GM19043 (cell line): ENCODE results near the gene IFI27L1.
A peak's percentile ranks its signal among the peaks of the same experiment; 100 is the strongest.

ENCODE experiments used
- ATAC-seq: cut with Tn5 transposase; IDR thresholded peaks from one replicate; pipeline ENCODE4 v1.9.1; 2021; ENCODE audit warnings: low read depth; ENCODE audit not compliant: unreplicated experiment

Gene IFI27L1

DNA sequence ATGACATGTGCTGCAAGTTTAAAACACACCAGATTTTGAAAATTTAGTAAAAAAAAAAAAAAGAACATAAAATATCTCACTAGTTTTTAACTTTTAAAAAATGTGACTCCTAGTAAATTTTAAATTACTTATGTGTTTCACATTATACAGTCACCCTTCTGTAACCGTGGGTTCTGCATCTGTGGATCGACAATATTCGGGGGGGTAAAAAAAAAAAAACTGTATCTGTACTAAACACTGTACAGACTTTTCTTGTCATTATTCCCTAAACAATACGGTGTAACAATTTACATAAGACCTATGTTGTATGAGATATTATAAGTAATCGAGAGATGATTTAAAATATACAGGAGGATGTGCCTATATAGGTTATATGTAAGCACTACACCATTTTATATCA lies 3.3 kb upstream of the IFI27L1 start:
- no peak for ATAC-seq

DNA sequence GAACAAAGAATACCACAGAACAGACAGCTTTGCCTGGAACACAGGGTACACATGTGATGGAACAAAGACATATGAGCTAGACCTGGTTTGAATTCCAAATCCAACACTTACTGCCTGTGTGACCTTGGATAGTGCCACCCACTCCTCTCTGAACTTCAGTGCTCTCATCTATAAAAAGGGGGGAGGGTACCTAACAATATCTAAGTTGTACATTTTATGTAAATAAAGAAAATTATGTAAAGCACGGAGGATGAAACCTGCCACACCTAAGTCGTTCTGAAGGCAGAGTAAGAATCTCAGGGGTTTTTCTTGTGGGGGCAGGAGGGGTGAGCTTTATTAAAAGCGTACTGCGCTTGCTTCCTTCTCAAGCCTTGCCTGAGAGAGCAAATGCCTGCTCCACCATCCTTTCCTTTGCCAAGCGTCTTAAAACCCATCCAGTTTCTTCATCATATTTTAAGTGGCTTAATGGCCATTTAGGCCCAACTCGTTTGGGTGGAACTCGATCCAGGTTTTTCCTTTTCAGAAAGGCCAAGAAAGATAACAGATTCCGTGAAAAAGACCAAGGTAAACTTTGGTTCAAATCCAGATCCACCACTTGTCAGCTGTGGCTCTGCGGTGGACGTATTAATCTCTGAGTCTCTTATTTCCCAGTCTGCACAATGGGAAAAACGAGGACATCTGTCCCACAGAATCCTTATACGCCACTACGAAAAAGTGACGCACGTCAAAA lies 1.1 kb upstream of the IFI27L1 start:
- ATAC-seq = no peak

DNA sequence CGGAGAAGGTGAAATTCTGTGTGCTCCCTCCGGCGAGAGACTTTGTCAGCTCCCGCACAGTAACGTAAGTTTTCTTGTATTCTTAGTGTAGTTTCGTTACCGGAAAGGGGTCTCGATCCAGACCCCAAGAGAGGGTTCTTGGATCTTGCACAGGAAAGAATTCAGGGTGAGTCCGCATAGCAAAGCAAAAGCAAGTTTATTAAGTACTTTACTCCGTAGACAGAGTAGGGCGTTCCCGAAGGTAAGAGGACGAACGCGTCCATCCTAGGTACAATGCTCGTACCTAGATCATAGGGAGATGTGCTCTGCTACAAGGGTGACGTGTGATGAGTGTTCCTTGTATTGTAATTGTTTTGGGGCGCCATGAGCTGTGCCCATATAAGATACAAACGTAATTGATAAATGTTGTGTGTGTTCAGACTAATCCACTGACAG lies 293 bp downstream of the IFI27L1 start:
- ATAC-seq = peak; percentile 25

DNA sequence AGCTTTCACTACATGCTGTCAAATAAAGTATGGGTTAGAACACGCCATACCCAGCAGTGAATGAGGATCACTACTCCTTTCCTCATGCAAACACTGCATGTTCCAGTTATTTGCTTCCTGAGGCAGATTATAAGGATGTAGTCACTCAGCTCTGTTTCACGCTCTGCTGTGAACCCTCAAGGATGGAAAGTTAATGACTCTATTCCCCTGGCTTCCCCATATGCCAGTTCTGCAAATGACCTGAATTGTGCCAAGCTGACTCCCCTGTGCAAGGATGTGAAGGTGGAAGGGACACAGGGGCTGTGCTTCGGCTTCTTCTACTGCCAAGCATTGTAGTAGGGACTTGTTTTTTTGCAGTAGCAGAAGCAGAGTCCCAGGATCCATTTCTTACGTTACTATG lies 6.8 kb downstream of the IFI27L1 start:
- no peak for ATAC-seq

DNA sequence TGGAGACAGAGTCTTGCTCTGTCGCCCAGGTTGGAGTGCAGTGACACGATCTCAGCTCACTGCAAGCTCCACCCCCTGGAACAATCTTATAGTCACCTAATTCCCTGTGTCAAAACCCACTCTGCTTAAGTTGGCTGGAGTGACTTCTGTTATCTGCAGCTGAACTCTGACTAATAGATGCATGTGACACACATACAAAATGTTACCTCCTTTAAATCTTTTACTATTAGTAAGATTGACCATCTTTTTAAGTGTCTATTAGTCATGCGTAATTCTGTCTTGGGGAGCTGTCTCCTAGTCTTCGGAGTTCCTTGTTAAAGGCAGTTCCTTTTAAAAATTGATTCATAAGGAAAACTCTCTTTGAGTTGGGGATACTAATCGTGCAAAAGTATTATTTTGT lies 7.4 kb downstream of the IFI27L1 start:
- no peak for ATAC-seq

DNA sequence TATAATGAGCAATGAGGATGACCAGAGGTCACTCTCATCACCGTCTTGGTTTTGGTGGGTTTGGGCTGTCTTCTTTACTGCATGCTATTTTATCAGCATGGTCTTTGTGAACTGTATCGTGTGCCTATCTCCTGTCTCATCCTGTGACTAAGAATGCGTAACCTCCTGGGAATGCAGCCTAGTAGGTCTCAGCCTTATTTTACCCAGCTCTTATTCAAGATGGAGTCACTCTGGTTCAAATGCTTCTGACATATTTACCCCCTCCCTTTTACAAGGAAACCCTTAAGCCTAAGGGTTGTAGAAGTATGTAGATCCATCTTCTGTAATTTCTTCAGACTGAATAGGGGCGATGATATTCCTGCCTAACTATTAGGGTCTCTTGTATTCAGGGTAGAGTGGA lies 8.4 kb downstream of the IFI27L1 start:
- no peak for ATAC-seq

DNA sequence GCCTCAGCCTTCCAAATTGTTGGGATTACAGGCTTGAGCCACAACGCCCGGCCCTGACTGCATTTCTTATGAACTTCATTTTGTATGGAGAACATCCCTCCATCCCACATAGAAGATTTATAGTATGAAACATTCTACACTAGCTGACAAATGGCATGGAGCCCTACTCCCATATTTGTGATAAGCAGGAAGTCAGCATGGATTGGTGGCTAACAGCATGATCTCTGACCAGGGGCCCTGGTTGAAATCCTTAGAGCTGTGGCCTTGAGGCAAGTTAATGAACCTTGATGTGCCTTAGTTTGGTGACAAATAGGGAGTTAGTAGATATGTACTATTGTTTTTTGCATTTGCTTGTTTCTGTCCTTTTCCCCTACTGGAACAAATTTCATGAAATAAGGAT lies 12.3 kb downstream of the IFI27L1 start:
- no peak for ATAC-seq

DNA sequence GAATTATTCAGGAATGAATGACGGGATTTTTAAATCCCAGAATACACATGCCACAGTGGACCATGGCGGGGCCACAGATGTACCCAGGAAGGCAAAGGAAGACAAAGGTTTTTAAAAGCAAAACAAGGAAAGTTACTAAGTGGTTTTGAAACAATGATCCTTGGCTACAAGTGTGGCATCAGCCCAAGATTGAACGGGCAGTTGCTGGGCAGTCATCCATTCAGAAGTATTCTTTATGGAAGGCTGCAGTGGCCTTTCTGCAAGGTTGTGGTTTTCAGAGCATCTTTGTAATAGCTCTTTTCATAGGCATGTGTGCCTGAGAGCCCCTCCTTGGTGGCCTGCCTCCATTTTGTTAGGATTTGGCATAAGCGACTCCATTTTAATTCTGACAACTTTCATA lies 16.0 kb downstream of the IFI27L1 start:
- no peak for ATAC-seq

DNA sequence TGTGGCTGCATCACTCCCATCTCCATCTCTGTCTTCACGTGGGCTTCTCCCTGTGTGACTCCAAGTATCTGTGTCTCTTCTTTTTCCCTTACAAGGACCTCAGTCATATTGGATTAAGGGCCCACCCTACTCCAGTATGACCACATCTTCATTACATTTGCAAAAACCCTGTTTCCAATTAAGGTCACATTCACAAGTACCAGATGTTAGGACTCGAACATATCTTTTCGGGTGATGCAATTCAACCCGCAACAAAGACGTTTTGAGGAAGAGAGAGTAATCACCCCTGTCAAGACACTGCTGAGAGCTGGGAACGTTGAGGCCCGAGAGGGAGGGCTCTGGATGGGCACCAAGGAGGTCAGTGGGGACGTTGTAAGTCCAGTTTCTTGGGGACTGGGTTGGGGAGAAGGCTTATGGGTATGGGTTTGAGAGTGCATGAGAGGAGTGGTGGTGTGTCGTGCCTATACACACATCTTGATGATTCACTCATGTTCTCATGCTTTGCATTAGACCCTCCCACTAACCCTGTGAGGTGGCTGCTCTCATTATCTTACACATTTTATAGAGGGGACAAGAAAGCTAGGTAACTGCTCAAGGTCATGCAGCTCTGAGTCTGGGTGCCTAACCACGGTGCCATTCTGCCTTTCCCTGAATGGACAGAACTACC lies 17.3 kb downstream of the IFI27L1 start:
- no peak for ATAC-seq

DNA sequence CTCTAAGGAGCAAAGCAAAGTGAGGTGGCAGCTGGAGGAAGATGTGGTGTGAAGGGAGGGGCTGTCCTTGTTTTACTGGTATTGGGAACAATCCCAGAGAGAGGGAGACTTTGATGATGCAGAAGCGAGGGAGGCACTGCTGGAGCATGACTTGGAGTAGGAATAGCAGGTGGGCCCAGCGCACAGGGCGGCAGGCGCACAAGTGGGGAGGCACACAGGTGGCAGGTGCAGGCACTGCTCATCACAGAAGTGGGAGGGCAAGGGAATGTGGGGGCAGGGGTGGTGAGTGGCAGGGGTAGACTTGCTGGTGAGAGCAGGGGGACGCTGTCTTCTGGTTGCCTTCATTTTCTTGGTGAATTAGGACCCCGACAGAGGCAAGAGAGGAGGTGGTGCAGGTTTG lies 17.9 kb downstream of the IFI27L1 start:
- no peak for ATAC-seq

DNA sequence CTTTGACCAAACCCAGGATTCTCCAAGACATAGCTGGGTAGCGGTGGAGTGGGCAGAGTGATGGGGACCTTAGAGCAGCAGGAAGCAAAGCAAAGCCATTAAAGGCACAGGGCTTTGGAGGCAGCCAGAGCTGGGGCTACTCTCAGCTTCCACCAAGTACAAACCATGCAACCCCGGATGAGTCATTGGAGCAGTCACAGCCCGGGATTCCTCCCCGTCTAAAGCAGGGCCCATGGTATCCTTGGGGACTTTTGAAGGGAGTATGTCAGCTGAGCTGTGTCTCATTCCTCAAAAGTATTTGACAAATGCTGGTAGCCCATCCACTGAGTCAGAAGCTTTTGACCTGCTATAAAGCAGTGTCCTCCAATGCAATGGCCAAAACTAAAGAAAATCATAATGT lies 19.7 kb downstream of the IFI27L1 start:
- no peak for ATAC-seq

DNA sequence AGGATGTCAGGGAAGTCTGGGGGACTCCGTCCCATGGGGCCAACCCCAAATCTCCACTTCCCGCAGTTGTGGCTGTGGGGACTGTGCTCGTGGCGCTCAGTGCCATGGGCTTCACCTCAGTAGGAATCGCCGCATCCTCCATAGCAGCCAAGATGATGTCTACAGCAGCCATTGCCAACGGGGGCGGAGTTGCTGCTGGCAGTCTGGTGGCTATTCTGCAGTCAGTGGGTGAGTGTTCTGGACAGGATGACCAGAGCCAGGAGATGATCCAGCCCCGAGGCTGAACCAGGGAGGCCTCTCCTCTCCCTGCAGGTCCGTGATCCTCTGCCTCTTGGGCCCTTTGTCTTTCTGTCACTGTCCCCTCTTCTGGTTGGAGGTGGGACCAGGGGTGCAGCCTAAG lies 20.6 kb downstream of the IFI27L1 start:
- no peak for ATAC-seq

DNA sequence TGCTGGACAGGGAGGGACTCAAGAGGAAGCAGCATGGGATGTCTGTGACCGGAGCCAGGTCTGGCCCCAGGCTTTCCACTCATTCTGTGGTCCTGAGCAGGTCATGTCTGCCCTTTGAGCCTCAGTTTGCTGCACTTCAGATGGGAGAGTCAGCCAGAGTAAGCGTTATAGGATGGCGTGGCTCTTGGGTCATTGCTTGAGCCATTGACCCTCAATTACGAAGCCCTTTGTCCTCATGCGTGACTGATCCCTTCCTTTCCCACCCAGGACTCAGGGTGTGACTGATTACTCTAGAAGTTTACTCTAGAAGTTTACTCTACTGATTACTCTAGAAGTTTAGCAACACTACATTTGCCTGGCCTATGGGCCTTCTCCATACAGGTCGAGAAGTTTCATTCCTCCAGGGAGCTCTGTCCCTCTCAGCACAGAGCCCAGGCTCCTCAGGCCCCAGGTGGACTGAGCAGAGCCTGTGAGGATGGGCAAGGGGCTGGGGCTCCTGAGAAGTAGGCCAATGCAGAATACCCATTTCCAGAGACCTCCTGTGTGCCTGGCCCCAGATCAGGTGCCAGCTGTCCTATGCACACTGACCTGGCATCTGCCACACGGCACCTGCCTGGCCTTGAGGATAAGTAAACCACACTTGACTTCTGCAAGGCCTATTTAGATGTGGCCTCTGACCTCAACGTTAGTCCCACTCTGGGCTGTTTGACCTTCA lies 21.8 kb downstream of the IFI27L1 start:
- ATAC-seq = no peak

DNA sequence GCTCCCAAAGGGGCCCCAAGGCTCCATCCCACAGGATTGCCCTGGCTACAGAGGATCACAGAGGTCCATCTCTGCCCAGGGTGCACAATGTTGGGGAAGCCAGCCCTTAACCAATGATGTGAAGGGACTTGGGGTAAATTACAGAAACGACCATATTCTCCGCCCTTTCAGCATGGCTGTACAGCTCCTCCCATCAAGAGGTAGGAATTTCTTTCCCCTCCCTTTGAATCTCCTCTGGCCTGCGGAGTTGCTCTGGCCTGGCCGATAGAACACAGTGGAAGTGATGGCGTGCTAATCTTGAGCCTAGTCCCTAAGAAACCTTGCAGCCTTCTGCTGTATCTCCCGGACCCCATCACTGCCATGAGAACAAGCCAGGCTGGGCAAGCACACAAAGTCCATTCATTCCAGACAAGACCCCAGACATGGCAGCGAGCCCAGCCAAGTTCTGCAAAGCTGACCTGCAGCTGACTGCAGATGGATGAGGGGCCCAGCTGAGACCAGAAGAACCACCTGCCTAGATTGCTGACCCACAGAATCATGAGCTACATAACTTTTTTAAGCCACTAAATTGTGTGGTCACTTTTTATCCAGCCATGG lies 22.5 kb downstream of the IFI27L1 start:
- ATAC-seq = no peak

DNA sequence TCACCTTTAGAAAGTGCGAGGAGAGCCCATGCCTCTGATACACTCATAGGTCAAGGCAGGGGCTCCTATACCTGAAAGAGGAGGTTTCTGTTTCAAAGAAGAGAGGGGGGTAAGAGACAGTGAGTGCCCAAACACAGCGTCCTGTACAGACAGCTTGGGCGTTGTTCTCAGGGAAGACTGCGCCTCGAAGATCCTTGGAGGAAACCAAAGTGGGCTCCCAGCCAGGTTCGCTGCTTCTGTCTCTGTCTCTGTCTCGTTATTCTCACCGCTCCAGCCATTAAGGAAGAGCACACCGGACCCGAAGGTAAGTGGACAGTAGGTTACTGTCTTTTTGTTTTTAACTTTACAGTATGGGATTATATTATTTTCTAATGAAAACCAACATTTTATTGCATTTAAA lies 23.6 kb downstream of the IFI27L1 start:
- ATAC-seq = no peak

DNA sequence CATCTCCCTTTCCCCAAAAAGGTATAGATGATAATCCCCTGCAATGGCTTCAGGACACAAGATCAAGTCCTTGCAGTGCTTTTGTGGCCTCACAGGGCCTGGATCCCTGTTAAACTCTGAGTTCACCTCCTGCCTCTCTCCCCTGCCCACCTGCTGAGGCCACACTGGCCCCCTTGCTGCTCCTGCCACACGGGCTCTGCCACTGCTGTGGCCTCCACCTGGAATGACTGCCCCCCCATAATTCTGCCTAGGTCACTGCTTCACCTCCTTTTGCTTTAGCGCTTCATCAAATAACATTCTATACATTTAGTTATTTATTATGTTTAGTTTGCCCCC lies 28.8 kb downstream of the IFI27L1 start:
- ATAC-seq = no peak

DNA sequence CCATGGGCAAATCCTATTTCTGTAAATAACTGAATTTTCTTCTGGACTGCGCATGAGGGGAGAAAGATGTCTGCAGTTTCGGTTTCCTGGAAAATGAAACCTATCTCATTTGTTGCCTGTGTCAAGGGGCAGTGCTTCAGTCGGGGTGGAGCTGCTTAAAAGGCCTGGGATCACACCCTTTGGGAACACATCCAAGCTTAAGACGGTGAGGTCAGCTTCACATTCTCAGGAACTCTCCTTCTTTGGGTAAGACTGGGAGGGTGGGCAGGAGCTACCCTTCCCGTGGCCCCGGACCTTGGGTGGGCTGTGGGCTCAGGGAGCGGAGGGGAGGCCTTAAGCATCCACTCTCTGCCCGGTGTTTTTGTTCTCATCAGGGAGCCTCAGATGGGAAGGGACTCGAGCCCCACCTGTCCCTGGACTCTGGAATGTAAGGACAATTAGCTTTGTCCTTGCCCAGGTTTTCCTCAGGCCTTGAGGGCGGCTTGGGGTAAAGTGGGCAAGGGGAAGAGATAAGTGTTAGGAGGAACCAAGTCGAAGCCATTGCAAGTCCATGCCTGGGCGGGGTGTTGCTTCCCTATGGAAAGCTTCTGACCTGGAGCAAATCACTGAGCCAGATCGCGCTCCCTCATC lies 29.6 kb downstream of the IFI27L1 start, which contains the start of gene IFI27:
IFI27 (plus strand) TSS at position 185 of the 630 bp plus-strand sequence.
- ATAC-seq = no peak

DNA sequence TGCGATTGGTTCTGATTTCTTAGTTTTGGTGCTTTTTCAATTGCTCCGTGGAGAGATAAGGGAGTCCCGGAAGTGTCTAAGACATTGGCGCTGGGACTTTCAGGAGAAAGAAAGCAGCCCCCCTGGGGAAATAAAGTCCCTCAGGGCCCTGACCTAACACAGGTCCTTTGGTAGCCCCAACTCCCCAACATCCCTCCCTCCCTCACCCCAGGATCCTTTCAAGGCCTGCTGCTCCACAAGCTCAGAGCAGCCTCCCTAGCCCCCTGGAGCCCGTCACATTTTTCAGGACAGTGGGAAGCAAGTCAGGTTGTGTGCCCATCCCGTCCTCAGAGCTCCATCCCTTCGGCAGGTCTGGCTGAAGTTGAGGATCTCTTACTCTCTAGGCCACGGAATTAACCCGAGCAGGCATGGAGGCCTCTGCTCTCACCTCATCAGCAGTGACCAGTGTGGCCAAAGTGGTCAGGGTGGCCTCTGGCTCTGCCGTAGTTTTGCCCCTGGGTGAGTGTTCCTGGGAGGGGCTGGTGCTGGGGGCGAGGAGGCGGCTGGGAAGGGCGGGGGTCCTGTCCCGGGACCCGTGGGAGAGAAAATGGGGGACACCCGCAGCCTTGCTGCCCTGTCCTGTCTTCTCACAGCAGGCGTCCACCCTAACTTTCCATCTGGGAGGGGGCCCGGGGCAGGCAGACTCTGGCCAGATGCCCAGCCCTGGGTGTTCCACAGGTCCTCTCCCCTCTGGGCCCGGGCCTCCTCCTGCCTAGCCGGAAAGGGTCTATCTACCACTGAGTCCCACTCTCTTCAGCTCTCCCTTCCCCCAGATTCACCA lies 30.4 kb downstream of the IFI27L1 start:
- no peak for ATAC-seq

DNA sequence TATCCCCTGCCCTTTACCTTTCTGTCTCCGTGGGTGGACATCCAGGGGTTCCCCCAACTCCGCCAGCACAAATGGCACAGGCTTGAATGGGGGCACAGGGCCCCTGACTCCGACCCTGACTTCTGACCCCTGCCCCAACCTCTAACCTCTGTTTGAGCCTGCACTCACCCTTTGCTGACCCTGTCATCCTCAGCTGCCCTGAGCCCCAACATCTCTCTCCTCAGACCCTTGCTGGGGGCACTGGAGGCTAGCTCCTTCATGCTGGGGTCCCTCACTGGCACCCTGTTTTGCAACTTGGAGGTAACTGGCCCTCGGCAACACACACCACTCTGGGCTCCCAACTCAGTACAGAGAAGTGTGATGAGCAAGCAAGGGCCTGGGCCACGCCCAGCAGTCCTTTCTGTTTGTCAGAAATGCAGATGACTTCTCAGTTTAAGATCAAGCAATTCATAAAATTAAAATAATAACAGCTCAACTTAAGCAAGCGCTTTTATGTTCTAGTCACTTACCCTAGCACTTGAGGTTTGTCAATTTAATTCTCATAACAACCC lies 31.5 kb downstream of the IFI27L1 start:
- no peak for ATAC-seq

DNA sequence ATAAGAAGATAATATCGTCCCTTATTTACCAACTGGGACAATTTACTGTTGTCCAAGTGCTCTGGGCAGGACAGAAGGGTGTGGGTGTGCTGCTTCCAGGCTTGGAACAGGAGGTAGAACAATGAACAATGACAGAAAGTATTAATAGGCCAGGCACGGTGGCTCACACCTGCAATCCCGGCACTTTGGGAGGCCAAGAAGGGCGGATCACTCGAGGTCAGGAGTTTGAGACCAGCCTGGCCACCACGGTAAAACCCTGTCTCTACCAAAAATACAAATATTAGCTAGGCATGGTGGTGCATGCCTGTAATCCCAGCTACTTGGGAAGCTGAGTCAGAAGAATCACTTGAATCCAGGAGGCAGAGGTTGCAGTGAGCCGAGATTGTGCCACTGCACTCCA lies 32.0 kb downstream of the IFI27L1 start:
- no peak for ATAC-seq
